Thoracic aorta (tissue), 2 donors: Measurements from ENCODE around the gene PPFIA4. TPM values are rescaled to one million over a fixed set of nuclear protein-coding genes. Genes with fewer than 3 reads are reported as not detected.

Experiments used
- ATAC-seq: fragments of 150-250 bp; one replicate; pipeline ENCODE4 v1.8.0; 2017; ENCODE audit warnings: low read depth; ENCODE audit not compliant: insufficient number of reproducible peaks, low FRiP score
- DNase-seq: peaks from one replicate; pipeline ENCODE4 v3.0.0-alpha.2; 2020; ENCODE audit warnings: low spot score
- H3K27ac ChIP-seq, 2 donors: fragments of 200-600 bp; sonication (generic); 1 replicate in 1 of 2; 2 replicates in 1 of 2; pipeline ENCODE4 v1.5.1; 2016; ENCODE audit warnings: mild to moderate bottlenecking in 2 of 2, moderate library complexity in 2 of 2
- H3K27me3 ChIP-seq: fragments of 200-600 bp; sonication (generic); replicated peaks from 2 replicates; pipeline ENCODE4 v1.6.0; 2016; ENCODE audit warnings: mild to moderate bottlenecking; ENCODE audit not compliant: insufficient read depth
- H3K36me3 ChIP-seq: fragments of 200-600 bp; sonication (generic); one replicate; pipeline ENCODE4 v1.5.1; 2016
- H3K4me1 ChIP-seq, 2 donors: fragments of 200-600 bp; sonication (generic); 1 replicate in 1 of 2; 2 replicates in 1 of 2; pipeline versions ENCODE4 v1.5.1 to v1.6.0; 2016; ENCODE audit warnings: low read depth in 2 of 2, mild to moderate bottlenecking in 1 of 2; ENCODE audit not compliant: control insufficient read depth in 1 of 2
- H3K4me3 ChIP-seq: fragments of 200-600 bp; sonication (generic); 2 replicates; pipeline ENCODE4 v1.5.1; 2016; ENCODE audit warnings: mild to moderate bottlenecking
- H3K9me3 ChIP-seq: fragments of 200-600 bp; sonication (generic); 2 replicates; pipeline ENCODE4 v1.5.1; 2016
- CTCF ChIP-seq: fragments of 200-600 bp; sonication (generic); IDR thresholded peaks from one replicate; pipeline ENCODE4 v1.5.1; 2019; ENCODE audit warnings: antibody characterized with exemption
- total RNA-seq, 2 donors: library from RNA; depleted of rRNA; stranded (reverse); fragments of >200 nt; gene quantifications; one replicate each; pipeline versions ENCODE4 v1.1.0 to v1.2.3, GENCODE V29; 2016

Gene PPFIA4
- total RNA-seq, 2 donors from 2014 or later: 13.5 to 16.5 TPM

GRCh38 chr1:203039609-203040512, 13.6 kb downstream of the PPFIA4 start:
- Histone ChIP-seq H3K4me3 (no peak overlapping the region), H3K9me3 (no peaks in the 10 kb centered on the region), H3K36me3 (no peaks in the 10 kb centered on the region), H3K27me3 (no peaks in the 10 kb centered on the region), H3K27ac (no peak overlapping the region), H3K4me1 (peaks cover 11 to 33% of the 10 kb centered on the region in 2 donors)
- DNase-seq (no peak), ATAC-seq (no peak)
- TF ChIP-seq CTCF: no peak

GRCh38 chr1:203040513-203041275, 14.4 kb downstream of the PPFIA4 start:
- TF ChIP-seq CTCF: no peak
- no peak for DNase-seq
- no peak overlapping the region for H3K27ac ChIP-seq

GRCh38 chr1:203041351-203041932, 15.2 kb downstream of the PPFIA4 start:
- no peak overlapping the region for H3K4me3 ChIP-seq
- DNase-seq (no peak), ATAC-seq (no peak)
- H3K27ac ChIP-seq: no peak overlapping the region
- H3K4me1 ChIP-seq: peaks cover 11 to 28% of the 10 kb centered on the region in 2 donors
- H3K36me3 ChIP-seq: no peaks in the 10 kb centered on the region
- TF ChIP-seq CTCF: no peak
- no peaks in the 10 kb centered on the region for H3K27me3 ChIP-seq
- no peaks in the 10 kb centered on the region for H3K9me3 ChIP-seq

More at GRCh38 chr1:203040513-203041275, 14.4 kb downstream of the PPFIA4 start:
- Histone ChIP-seq H3K4me3 (no peak overlapping the region), H3K4me1 (peaks cover 11 to 33% of the 10 kb centered on the region in 2 donors), H3K36me3 (no peaks in the 10 kb centered on the region), H3K9me3 (no peaks in the 10 kb centered on the region), H3K27me3 (no peaks in the 10 kb centered on the region)
- ATAC-seq: no peak

GRCh38 chr1:203043830-203044545, 17.7 kb downstream of the PPFIA4 start:
- Histone ChIP-seq H3K36me3 (no peaks in the 10 kb centered on the region), H3K4me1 (peaks cover 0 to 2% of the 10 kb centered on the region in 2 donors), H3K27ac (no peak overlapping the region), H3K9me3 (no peaks in the 10 kb centered on the region), H3K4me3 (no peak overlapping the region), H3K27me3 (no peaks in the 10 kb centered on the region)
- ATAC-seq: no peak
- DNase-seq: no peak
- TF ChIP-seq CTCF: no peak
